Mesendoderm (in vitro differentiated cells): ENCODE measurements around the gene LRRC37A3.
"Not testable (repeated sequence)": the region's sequence is repeated elsewhere in the genome, so short reads cannot be mapped to it uniquely, and the experiment has no call there.

Source experiments
- DNase-seq: peaks from one replicate; pipeline ENCODE4 v3.0.0; 2013
- H2AK5ac ChIP-seq: 2 replicates; pipeline ENCODE4 v1.6.1; 2013; ENCODE audit warnings: low read length, inconsistent platforms
- H2BK120ac ChIP-seq: 2 replicates; pipeline ENCODE4 v1.6.1; 2013; ENCODE audit warnings: low read depth, mild to moderate bottlenecking, low read length, moderate library complexity, mixed read lengths
- H2BK15ac ChIP-seq: replicated peaks from 2 replicates; pipeline ENCODE4 v1.6.1; 2013; ENCODE audit warnings: low read depth, mild to moderate bottlenecking, moderate library complexity
- H2BK5ac ChIP-seq: 2 replicates; pipeline ENCODE4 v1.6.1; 2013; ENCODE audit warnings: low read length, inconsistent platforms
- H3K18ac ChIP-seq: 2 replicates; pipeline ENCODE4 v1.6.1; 2013; ENCODE audit warnings: mild to moderate bottlenecking, low read length, mixed read lengths
- H3K23ac ChIP-seq: one replicate; pipeline ENCODE4 v1.6.1; 2013; ENCODE audit warnings: low read length
- H3K27ac ChIP-seq: 2 replicates; pipeline ENCODE4 v1.5.1; 2013; ENCODE audit warnings: low read depth, mild to moderate bottlenecking, inconsistent platforms, low read length, moderate library complexity
- H3K27me3 ChIP-seq: 2 replicates; pipeline ENCODE4 v1.6.1; 2013; ENCODE audit warnings: low read length, control low read depth, mild to moderate bottlenecking, inconsistent platforms; ENCODE audit not compliant: insufficient read depth, poor library complexity
- H3K36me3 ChIP-seq: 2 replicates; pipeline ENCODE4 v1.6.1; 2013; ENCODE audit warnings: low read length, inconsistent platforms; ENCODE audit not compliant: control insufficient read depth, insufficient read depth
- H3K4ac ChIP-seq: one replicate; pipeline ENCODE4 v1.6.1; 2013; ENCODE audit warnings: low read depth, mild to moderate bottlenecking, low read length, moderate library complexity
- H3K4me1 ChIP-seq: 2 replicates; pipeline ENCODE4 v1.6.1; 2013; ENCODE audit warnings: low read depth, low read length, inconsistent platforms; ENCODE audit not compliant: control insufficient read depth
- H3K4me2 ChIP-seq: 2 replicates; pipeline ENCODE4 v1.6.1; 2013; ENCODE audit warnings: low read length
- H3K4me3 ChIP-seq: 2 replicates; pipeline ENCODE4 v1.5.1; 2013; ENCODE audit warnings: mild to moderate bottlenecking, low read length
- H3K56ac ChIP-seq: one replicate; pipeline ENCODE4 v1.6.1; 2013; ENCODE audit warnings: low read length
- H3K79me1 ChIP-seq: 2 replicates; pipeline ENCODE4 v1.6.1; 2013; ENCODE audit warnings: low read length, inconsistent platforms
- H3K79me2 ChIP-seq: 2 replicates; pipeline ENCODE4 v1.6.1; 2013; ENCODE audit warnings: mild to moderate bottlenecking, low read length; ENCODE audit not compliant: control insufficient read depth, insufficient read depth
- H3K9ac ChIP-seq: 2 replicates; pipeline ENCODE4 v1.6.1; 2013; ENCODE audit warnings: low read length, inconsistent platforms
- H4K5ac ChIP-seq: one replicate; pipeline ENCODE4 v1.6.1; 2013; ENCODE audit warnings: low read length
- H4K8ac ChIP-seq: one replicate; pipeline ENCODE4 v1.6.1; 2013; ENCODE audit warnings: low read depth, mild to moderate bottlenecking, control low read depth, low read length, moderate library complexity
- WGBS: extraction: QIAGEN DNeasy Blood & Tissue Kit; methylation state at CpG from one replicate; pipeline ENCODE4 v1.1.7; 2013; ENCODE audit warnings: low lambda C conversion rate, missing lambda C conversion rate; ENCODE audit not compliant: insufficient coverage; ENCODE audit errors: extremely low coverage; 5-methylcytosine and 5-hydroxymethylcytosine counted together

The LRRC37A3 gene

GRCh38 chr17:64961563-64962378, 42.5 kb upstream of the LRRC37A3 start:
- H2BK120ac ChIP-seq, H2BK15ac ChIP-seq, H3K4me1 ChIP-seq, H4K8ac ChIP-seq, H3K4me2 ChIP-seq, H3K18ac ChIP-seq, H3K79me2 ChIP-seq, H3K56ac ChIP-seq, H3K23ac ChIP-seq, H3K36me3 ChIP-seq, H3K4ac ChIP-seq, H3K4me3 ChIP-seq, H3K79me1 ChIP-seq, H2BK5ac ChIP-seq, H2AK5ac ChIP-seq, H3K9ac ChIP-seq, H4K5ac ChIP-seq, H3K27me3 ChIP-seq, H3K27ac ChIP-seq: not testable (repeated sequence)
- peak; percentile 60 for DNase-seq
- WGBS = no CpG with 5 or more reads among the region's 13 CpGs

GRCh38 chr17:64951877-64952276, 32.6 kb upstream of the LRRC37A3 start:
- Histone ChIP-seq H3K79me2 (no peaks in the 10 kb centered on the region), H3K27ac (no peak overlapping the region), H3K4me3 (no peak overlapping the region), H2BK120ac (no peak overlapping the region), H4K8ac (no peak overlapping the region), H3K4me1 (no peaks in the 10 kb centered on the region), H3K56ac (no peak overlapping the region), H2BK5ac (no peak overlapping the region), H2BK15ac (no peak overlapping the region), H3K9ac (no peak overlapping the region), H3K27me3 (no peaks in the 10 kb centered on the region), H3K4me2 (no peak overlapping the region), H3K4ac (no peak overlapping the region), H3K23ac (no peak overlapping the region), H2AK5ac (no peak overlapping the region), H3K36me3 (no peaks in the 10 kb centered on the region), H3K18ac (no peak overlapping the region), H4K5ac (no peak overlapping the region), H3K79me1 (no peaks in the 10 kb centered on the region)
- no peak for DNase-seq
- WGBS = no CpG with 5 or more reads among the region's 1 CpG

- Histone ChIP-seq H3K18ac (no peak overlapping the region), H2AK5ac (no peak overlapping the region)
- WGBS = no CpG with 5 or more reads among the region's 5 CpGs
Measured at GRCh38 chr17:64950871-64951270, 31.6 kb upstream of the LRRC37A3 start.

GRCh38 chr17:64947152-64947551, 27.9 kb upstream of the LRRC37A3 start:
- no peak overlapping the region for H4K5ac ChIP-seq
- H4K8ac ChIP-seq = no peak overlapping the region
- no peaks in the 10 kb centered on the region for H3K4me1 ChIP-seq
- H2BK5ac ChIP-seq = no peak overlapping the region
- no peak overlapping the region for H3K4me2 ChIP-seq
- H2BK120ac ChIP-seq = no peak overlapping the region
- no peak overlapping the region for H3K18ac ChIP-seq
- H3K4ac ChIP-seq = no peak overlapping the region
- H2AK5ac ChIP-seq = no peak overlapping the region
- DNase-seq = no peak
- no peak overlapping the region for H3K56ac ChIP-seq
- no peak overlapping the region for H3K27ac ChIP-seq
- H3K27me3 ChIP-seq = no peaks in the 10 kb centered on the region
- no peaks in the 10 kb centered on the region for H3K79me2 ChIP-seq
- H3K79me1 ChIP-seq = no peaks in the 10 kb centered on the region
- H3K9ac ChIP-seq = no peak overlapping the region
- no peak overlapping the region for H3K4me3 ChIP-seq
- no peak overlapping the region for H2BK15ac ChIP-seq
- H3K23ac ChIP-seq = no peak overlapping the region
- H3K36me3 ChIP-seq = no peaks in the 10 kb centered on the region

More at GRCh38 chr17:64950871-64951270, 31.6 kb upstream of the LRRC37A3 start:
- H3K4me1 ChIP-seq = no peaks in the 10 kb centered on the region
- H3K4me2 ChIP-seq = no peak overlapping the region
- no peak overlapping the region for H2BK15ac ChIP-seq
- H4K8ac ChIP-seq = no peak overlapping the region
- no peak overlapping the region for H3K23ac ChIP-seq
- no peak overlapping the region for H4K5ac ChIP-seq
- no peaks in the 10 kb centered on the region for H3K36me3 ChIP-seq
- H3K9ac ChIP-seq = no peak overlapping the region
- DNase-seq = no peak
- H3K4ac ChIP-seq = no peak overlapping the region
- H3K4me3 ChIP-seq = no peak overlapping the region
- no peaks in the 10 kb centered on the region for H3K79me1 ChIP-seq
- no peak overlapping the region for H2BK5ac ChIP-seq
- no peak overlapping the region for H3K56ac ChIP-seq
- H3K27ac ChIP-seq = no peak overlapping the region
- H3K27me3 ChIP-seq = no peaks in the 10 kb centered on the region
- H3K79me2 ChIP-seq = no peaks in the 10 kb centered on the region
- H2BK120ac ChIP-seq = no peak overlapping the region

- Histone ChIP-seq H3K79me1 (no peaks in the 10 kb centered on the region), H3K36me3 (no peaks in the 10 kb centered on the region), H2AK5ac (no peak overlapping the region), H2BK120ac (no peak overlapping the region), H3K56ac (no peak overlapping the region), H3K27ac (no peak overlapping the region), H3K18ac (no peak overlapping the region), H2BK15ac (no peak overlapping the region), H3K23ac (no peak overlapping the region), H3K4ac (no peak overlapping the region), H3K4me2 (no peak overlapping the region), H3K27me3 (no peaks in the 10 kb centered on the region), H4K8ac (no peak overlapping the region), H2BK5ac (no peak overlapping the region), H3K9ac (no peak overlapping the region), H3K4me3 (no peak overlapping the region), H3K4me1 (no peaks in the 10 kb centered on the region), H4K5ac (no peak overlapping the region), H3K79me2 (no peaks in the 10 kb centered on the region)
- WGBS = no CpG with 5 or more reads among the region's 2 CpGs
- no peak for DNase-seq
Measured at GRCh38 chr17:64941761-64942160, 22.5 kb upstream of the LRRC37A3 start.

- Histone ChIP-seq H3K56ac (no peak overlapping the region), H3K4me1 (no peaks in the 10 kb centered on the region), H3K27ac (no peak overlapping the region), H3K9ac (no peak overlapping the region), H4K5ac (no peak overlapping the region), H2AK5ac (no peak overlapping the region), H3K79me1 (no peaks in the 10 kb centered on the region), H2BK15ac (no peak overlapping the region), H3K27me3 (no peaks in the 10 kb centered on the region), H3K79me2 (no peaks in the 10 kb centered on the region), H3K36me3 (no peaks in the 10 kb centered on the region), H3K18ac (no peak overlapping the region), H2BK5ac (no peak overlapping the region), H2BK120ac (no peak overlapping the region), H3K23ac (no peak overlapping the region), H3K4me2 (no peak overlapping the region), H3K4ac (no peak overlapping the region), H4K8ac (no peak overlapping the region), H3K4me3 (no peak overlapping the region)
- DNase-seq = no peak
- no CpG with 5 or more reads among the region's 3 CpGs for WGBS
Measured at GRCh38 chr17:64941045-64941444, 21.8 kb upstream of the LRRC37A3 start.
